Prostate gland (tissue), 2 donors: ENCODE measurements around the gene PSTPIP1. TPM values are rescaled to one million over a fixed set of nuclear protein-coding genes. Genes with fewer than 3 reads are reported as not detected.

Experiments used
- DNase-seq: peaks from one replicate; pipeline ENCODE4 v3.0.0-alpha.2; 2019; ENCODE audit warnings: low spot score
- H3K27ac ChIP-seq, 2 donors: fragments of 200-600 bp; sonication (generic); 2 replicates each; pipeline ENCODE4 v1.5.1; 2017 to 2019
- H3K27me3 ChIP-seq: fragments of 200-600 bp; sonication (generic); replicated peaks from 2 replicates; pipeline ENCODE4 v1.5.1; 2019; ENCODE audit not compliant: insufficient read depth
- H3K36me3 ChIP-seq, 2 donors: fragments of 200-600 bp; sonication (generic); 1 replicate in 1 of 2; 2 replicates in 1 of 2; pipeline versions ENCODE4 v1.5.1 to v1.8.1; 2017 to 2019
- H3K4me1 ChIP-seq: fragments of 200-600 bp; sonication (generic); replicated peaks from 2 replicates; pipeline ENCODE4 v1.5.1; 2019
- H3K4me3 ChIP-seq, 2 donors: fragments of 200-600 bp; sonication (generic); 2 replicates each; pipeline ENCODE4 v1.5.1; 2017 to 2019
- H3K9me3 ChIP-seq: fragments of 200-600 bp; sonication (generic); 2 replicates; pipeline ENCODE4 v1.5.1; 2017
- CTCF ChIP-seq, 4 experiments: fragments of 200-600 bp in 2 of 4; fragments of 450-650 bp in 2 of 4; sonication (generic) in 2 of 4; IDR thresholded peaks; 1 replicate in 3 of 4; 2 replicates in 1 of 4; pipeline ENCODE4 v1.5.1; 2016 to 2019; ENCODE audit warnings: antibody characterized with exemption in 4 of 4, mild to moderate bottlenecking in 2 of 4, moderate library complexity in 2 of 4
- POLR2A ChIP-seq: fragments of 450-650 bp; IDR thresholded peaks from one replicate; pipeline ENCODE4 v1.6.1; 2016; ENCODE audit warnings: antibody characterized with exemption, mild to moderate bottlenecking
- POLR2AphosphoS5 ChIP-seq: sonication (generic); formaldehyde crosslinking; IDR thresholded peaks from one replicate; pipeline ENCODE4 v1.6.1; 2017; ENCODE audit warnings: antibody characterized with exemption
- WGBS: methylation state at CpG from one replicate; pipeline ENCODE4 v1.1.5; 2018; 5-methylcytosine and 5-hydroxymethylcytosine counted together
- intact Hi-C: fragments of 100-400 bp; cut with DNase I; formaldehyde crosslinking; loops from one replicate; pipeline ENCODE4 v1.14.2; 2022
- total RNA-seq, 2 donors: library from RNA; depleted of rRNA; stranded (reverse); fragments of >200 nt; gene quantifications; one replicate each; pipeline ENCODE4 v1.1.0, GENCODE V29; 2016

The PSTPIP1 gene
- total RNA-seq, 2 donors from 2014 or later = 2.1 to 7.0 TPM

- Histone ChIP-seq H3K9me3 (no peaks in the 10 kb centered on the region), H3K36me3 (no peaks in the 10 kb centered on the region), H3K4me3 (no peak overlapping the region), H3K27ac (no peak overlapping the region), H3K27me3 (peaks cover 3% of the 10 kb centered on the region), H3K4me1 (no peaks in the 10 kb centered on the region)
- TF ChIP-seq POLR2AphosphoS5 = no peak
- TF ChIP-seq POLR2A = no peak
- no peak for TF ChIP-seq CTCF (IDR thresholded peaks at IDR 0.05)
- intact Hi-C loops = no loop called here
- 80% methylated on average over 15 of the region's 18 CpGs for WGBS
- no peak for DNase-seq
Observed at GRCh38 chr15:77032647-77033416, 37.9 kb downstream of the PSTPIP1 start.

- no peaks in the 10 kb centered on the region for H3K36me3 ChIP-seq
- TF ChIP-seq POLR2AphosphoS5 (no peak), POLR2A (no peak), CTCF (IDR thresholded peaks at IDR 0.05) (no peak)
- no peaks in the 10 kb centered on the region for H3K9me3 ChIP-seq
- H3K4me3 ChIP-seq = no peak overlapping the region
- H3K27me3 ChIP-seq = peaks cover 3% of the 10 kb centered on the region
- no peak overlapping the region for H3K27ac ChIP-seq
- DNase-seq = no peak
- intact Hi-C loops = no loop called here
- 100% methylated on average over 4 of the region's 4 CpGs for WGBS
- no peaks in the 10 kb centered on the region for H3K4me1 ChIP-seq
Observed at GRCh38 chr15:77033417-77033728, 38.4 kb downstream of the PSTPIP1 start.

- DNase-seq = no peak
- no peaks in the 10 kb centered on the region for H3K36me3 ChIP-seq
- H3K4me1 ChIP-seq = no peaks in the 10 kb centered on the region
- H3K4me3 ChIP-seq = no peak overlapping the region
- intact Hi-C loops = no loop called here
- no peak for TF ChIP-seq CTCF (IDR thresholded peaks at IDR 0.05)
- TF ChIP-seq POLR2AphosphoS5 = no peak
- no peak for TF ChIP-seq POLR2A
- 78% methylated on average over 13 of the region's 13 CpGs for WGBS
- no peaks in the 10 kb centered on the region for H3K27me3 ChIP-seq
- no peak overlapping the region for H3K27ac ChIP-seq
- H3K9me3 ChIP-seq = no peaks in the 10 kb centered on the region
Observed at GRCh38 chr15:77033729-77034671, 39.1 kb downstream of the PSTPIP1 start.

GRCh38 chr15:77034695-77035489, 40.0 kb downstream of the PSTPIP1 start:
- DNase-seq = no peak
- no peaks in the 10 kb centered on the region for H3K27me3 ChIP-seq
- WGBS = 62% methylated on average over 14 of the region's 14 CpGs
- TF ChIP-seq POLR2AphosphoS5 (no peak), CTCF (IDR thresholded peaks at IDR 0.05) (peak in 3 of 4 experiments; percentile 14 to 45 (median 23))
- no peak overlapping the region for H3K27ac ChIP-seq
- no peaks in the 10 kb centered on the region for H3K36me3 ChIP-seq
- no peak overlapping the region for H3K4me3 ChIP-seq
- no peaks in the 10 kb centered on the region for H3K9me3 ChIP-seq
- intact Hi-C loops = no loop called here
- no peaks in the 10 kb centered on the region for H3K4me1 ChIP-seq
